Measurements from ENCODE around the gene SMAD4.

DNA sequence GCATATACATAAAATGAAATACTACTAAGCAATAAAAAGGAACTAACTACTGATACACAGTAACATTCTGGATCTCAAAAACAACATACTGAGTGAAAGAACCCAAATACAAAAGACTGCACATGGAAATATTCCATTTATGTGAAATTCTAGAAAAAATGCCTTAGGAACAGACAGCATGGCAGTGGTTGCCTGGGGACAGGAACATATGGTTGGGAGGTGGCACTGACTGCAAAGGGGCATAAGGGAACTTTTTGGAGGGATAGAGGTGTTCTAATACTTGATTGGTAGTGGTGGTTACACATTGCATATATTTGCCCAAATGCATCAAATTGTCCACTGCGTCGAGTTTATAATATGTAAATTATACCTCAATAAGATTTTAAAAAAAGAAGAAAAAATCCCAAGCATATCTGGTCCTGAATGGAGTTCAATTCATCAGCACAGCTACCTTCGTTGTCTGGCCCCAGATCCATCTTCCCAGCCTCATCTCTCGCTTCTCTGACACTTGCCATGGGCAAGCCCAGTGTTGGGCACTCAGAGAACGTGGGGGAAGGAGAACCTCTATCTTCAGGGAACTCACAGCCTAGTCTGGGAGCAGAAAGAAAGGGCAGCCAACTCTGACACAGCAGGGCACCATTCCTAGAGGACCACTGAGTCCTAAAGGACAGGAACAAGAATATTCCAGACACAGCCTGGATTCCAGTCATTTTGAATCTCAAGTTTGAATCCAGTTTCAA, 8.6 kb upstream of the SMAD4 start:
- TF ChIP-seq SUZ12 (IDR thresholded peaks at IDR 0.05; ENCODE audit: extremely low read depth, insufficient read depth, insufficient read length) (no peak), ZNF274 (IDR thresholded peaks at IDR 0.05; ENCODE audit: low read depth, low read length) (no peak)
